HEK293 (cell line): Measurements from ENCODE around the gene PRMT5.

Experiments used
- AEBP2 ChIP-seq: fragments of 450-650 bp; formaldehyde crosslinking; IDR thresholded peaks from 2 replicates; pipeline ENCODE4 v1.5.1; 2016; ENCODE audit warnings: missing biosample characterization, missing genetic modification characterization, borderline replicate concordance
- CTCF ChIP-seq: fragments of 450-650 bp; formaldehyde crosslinking; IDR thresholded peaks from 2 replicates; pipeline ENCODE4 v1.5.1; 2016; ENCODE audit warnings: missing biosample characterization, missing genetic modification characterization
- PRDM1 ChIP-seq: fragments of 450-650 bp; formaldehyde crosslinking; IDR thresholded peaks from 2 replicates; pipeline ENCODE4; 2016; ENCODE audit warnings: missing biosample characterization, missing genetic modification characterization
- ZFP37 ChIP-seq: fragments of 450-650 bp; formaldehyde crosslinking; IDR thresholded peaks from 2 replicates; pipeline ENCODE4 v1.5.1; 2016; ENCODE audit warnings: missing biosample characterization, missing genetic modification characterization
- ZNF132 ChIP-seq: fragments of 450-650 bp; formaldehyde crosslinking; IDR thresholded peaks from 2 replicates; pipeline ENCODE4 v1.5.1; 2017; ENCODE audit warnings: missing biosample characterization, missing genetic modification characterization, borderline replicate concordance
- ZNF184 ChIP-seq: fragments of 450-650 bp; IDR thresholded peaks from 2 replicates; pipeline ENCODE4 v1.5.1; 2018; ENCODE audit warnings: missing biosample characterization, mild to moderate bottlenecking, missing genetic modification characterization
- ZNF292 ChIP-seq: fragments of 450-650 bp; formaldehyde crosslinking; IDR thresholded peaks from 2 replicates; pipeline ENCODE4 v1.5.1; 2016; ENCODE audit warnings: low read depth, missing biosample characterization, missing genetic modification characterization, borderline replicate concordance
- ZNF426 ChIP-seq: fragments of 450-650 bp; formaldehyde crosslinking; IDR thresholded peaks from 2 replicates; pipeline ENCODE4 v1.5.1; 2017; ENCODE audit warnings: missing biosample characterization, missing genetic modification characterization, mild to moderate bottlenecking, inconsistent platforms, moderate library complexity
- ZNF501 ChIP-seq: fragments of 450-650 bp; formaldehyde crosslinking; IDR thresholded peaks from 2 replicates; pipeline ENCODE4 v1.5.1; 2016; ENCODE audit warnings: missing biosample characterization, missing genetic modification characterization
- ZNF518A ChIP-seq: fragments of 450-650 bp; formaldehyde crosslinking; conservative IDR thresholded peaks from 2 replicates; pipeline ENCODE4 v1.5.1; 2016; ENCODE audit warnings: low read depth, missing biosample characterization, missing genetic modification characterization
- ZNF677 ChIP-seq: fragments of 450-650 bp; IDR thresholded peaks from 2 replicates; pipeline ENCODE4 v1.5.0; 2018; ENCODE audit warnings: missing biosample characterization, mild to moderate bottlenecking, missing genetic modification characterization, moderate library complexity
- ZNF777 ChIP-seq: fragments of 450-650 bp; formaldehyde crosslinking; IDR thresholded peaks from 2 replicates; pipeline ENCODE4 v1.5.1; 2017; ENCODE audit warnings: missing biosample characterization, missing genetic modification characterization, borderline replicate concordance

GRCh38 chr14:22887260-22887989 is 41.8 kb downstream of the PRMT5 start:
- TF ChIP-seq ZNF677 (no peak), CTCF (tag by site-specific recombination) (no peak), ZNF501 (no peak), ZNF426 (tag by site-specific recombination) (no peak), ZNF132 (no peak), ZNF777 (tag by site-specific recombination) (no peak), ZNF184 (tag by site-specific recombination) (no peak), ZFP37 (tag by site-specific recombination) (no peak), AEBP2 (tag by site-specific recombination) (no peak), ZNF518A (tag by site-specific recombination) (0 out of 2 replicates have a peak, but pooled peaks have one; percentile 31), ZNF292 (tag by site-specific recombination) (no peak), PRDM1 (tag by site-specific recombination) (no peak)
